Skeletal muscle satellite cell (primary cell): ENCODE results near the gene SQSTM1.

ENCODE experiments used
- H3K27me3 ChIP-seq: 2 replicates; pipeline ENCODE4 v1.7.0; 2013; ENCODE audit warnings: low read length; ENCODE audit not compliant: control insufficient read depth, insufficient read depth
- H3K36me3 ChIP-seq: 2 replicates; pipeline ENCODE4 v1.7.0; 2013; ENCODE audit warnings: mild to moderate bottlenecking, control low read depth, low read length; ENCODE audit not compliant: insufficient read depth
- H3K4me1 ChIP-seq: 2 replicates; pipeline ENCODE4 v1.7.0; 2013; ENCODE audit warnings: low read length; ENCODE audit not compliant: control insufficient read depth, insufficient read depth
- H3K4me2 ChIP-seq: 2 replicates; pipeline ENCODE4 v1.7.0; 2013; ENCODE audit warnings: mild to moderate bottlenecking, low read length
- H3K4me3 ChIP-seq: 2 replicates; pipeline ENCODE4 v1.7.0; 2013; ENCODE audit warnings: low read length
- H3K9ac ChIP-seq: 2 replicates; pipeline ENCODE4 v1.7.0; 2013; ENCODE audit warnings: mild to moderate bottlenecking, low read depth, low read length, moderate library complexity
- H3K9me3 ChIP-seq: replicated peaks from 2 replicates; pipeline ENCODE4 v1.7.0; 2013; ENCODE audit warnings: mild to moderate bottlenecking, control low read depth, low read length

The SQSTM1 gene

GRCh38 chr5:179873588-179874110 is 52.9 kb downstream of the SQSTM1 start:
- peaks cover 8% of the 10 kb centered on the region for H3K4me1 ChIP-seq
- H3K36me3 ChIP-seq: peaks cover 74% of the 10 kb centered on the region
- no peaks in the 10 kb centered on the region for H3K27me3 ChIP-seq
- no peak overlapping the region for H3K4me2 ChIP-seq
- no peak overlapping the region for H3K4me3 ChIP-seq
- H3K9ac ChIP-seq: no peak overlapping the region
- H3K9me3 ChIP-seq: no peaks in the 10 kb centered on the region

GRCh38 chr5:179874136-179874535 is 53.4 kb downstream of the SQSTM1 start:
- H3K36me3 ChIP-seq: peaks cover 74% of the 10 kb centered on the region

GRCh38 chr5:179874536-179875292 is 54.0 kb downstream of the SQSTM1 start:
- no peak overlapping the region for H3K4me3 ChIP-seq
- H3K27me3 ChIP-seq: no peaks in the 10 kb centered on the region
- no peak overlapping the region for H3K4me2 ChIP-seq
- peaks cover 72% of the 10 kb centered on the region for H3K36me3 ChIP-seq
- H3K4me1 ChIP-seq: peaks cover 13% of the 10 kb centered on the region
- H3K9ac ChIP-seq: no peak overlapping the region
- no peaks in the 10 kb centered on the region for H3K9me3 ChIP-seq

More at GRCh38 chr5:179874136-179874535, 53.4 kb downstream of the SQSTM1 start:
- Histone ChIP-seq H3K4me3 (no peak overlapping the region), H3K4me2 (no peak overlapping the region), H3K9me3 (no peaks in the 10 kb centered on the region), H3K4me1 (peaks cover 12% of the 10 kb centered on the region), H3K9ac (no peak overlapping the region), H3K27me3 (no peaks in the 10 kb centered on the region)

- Histone ChIP-seq H3K4me3 (no peak overlapping the region), H3K36me3 (peaks cover 65% of the 10 kb centered on the region), H3K4me1 (peaks cover 13% of the 10 kb centered on the region), H3K9ac (no peak overlapping the region), H3K4me2 (no peak overlapping the region), H3K27me3 (no peaks in the 10 kb centered on the region), H3K9me3 (no peaks in the 10 kb centered on the region)
These were observed 55.3 kb downstream of the SQSTM1 start for GRCh38 chr5:179875741-179876609.

- Histone ChIP-seq H3K9ac (no peak overlapping the region), H3K27me3 (no peaks in the 10 kb centered on the region), H3K4me2 (no peak overlapping the region), H3K9me3 (no peaks in the 10 kb centered on the region), H3K4me1 (peaks cover 13% of the 10 kb centered on the region), H3K36me3 (peaks cover 59% of the 10 kb centered on the region), H3K4me3 (no peak overlapping the region)
These were observed 55.9 kb downstream of the SQSTM1 start for GRCh38 chr5:179876610-179876952.

GRCh38 chr5:179878222-179879002 is 57.7 kb downstream of the SQSTM1 start:
- no peaks in the 10 kb centered on the region for H3K27me3 ChIP-seq
- peaks cover 13% of the 10 kb centered on the region for H3K4me1 ChIP-seq
- peaks cover 59% of the 10 kb centered on the region for H3K36me3 ChIP-seq
- H3K9ac ChIP-seq: no peak overlapping the region
- H3K9me3 ChIP-seq: peaks cover 3% of the 10 kb centered on the region
- no peak overlapping the region for H3K4me3 ChIP-seq
- H3K4me2 ChIP-seq: peak overlapping the region; percentile 3

GRCh38 chr5:179879003-179879689 is 58.4 kb downstream of the SQSTM1 start:
- Histone ChIP-seq H3K27me3 (no peaks in the 10 kb centered on the region), H3K36me3 (peaks cover 59% of the 10 kb centered on the region), H3K9me3 (peaks cover 3% of the 10 kb centered on the region), H3K4me2 (no peak overlapping the region), H3K4me1 (peaks cover 13% of the 10 kb centered on the region), H3K9ac (no peak overlapping the region), H3K4me3 (no peak overlapping the region)

- Histone ChIP-seq H3K27me3 (no peaks in the 10 kb centered on the region), H3K4me2 (no peak overlapping the region), H3K9ac (no peak overlapping the region), H3K4me1 (peaks cover 13% of the 10 kb centered on the region), H3K4me3 (no peak overlapping the region), H3K9me3 (peaks cover 3% of the 10 kb centered on the region), H3K36me3 (peaks cover 59% of the 10 kb centered on the region)
These were observed 58.9 kb downstream of the SQSTM1 start for GRCh38 chr5:179879690-179880010.

- peaks cover 58% of the 10 kb centered on the region for H3K36me3 ChIP-seq
- H3K9ac ChIP-seq: no peak overlapping the region
- H3K9me3 ChIP-seq: peaks cover 3% of the 10 kb centered on the region
- peaks cover 13% of the 10 kb centered on the region for H3K4me1 ChIP-seq
- no peak overlapping the region for H3K4me3 ChIP-seq
- no peaks in the 10 kb centered on the region for H3K27me3 ChIP-seq
- no peak overlapping the region for H3K4me2 ChIP-seq
These were observed 59.5 kb downstream of the SQSTM1 start for GRCh38 chr5:179880066-179880650.

- no peak overlapping the region for H3K9ac ChIP-seq
- peaks cover 64% of the 10 kb centered on the region for H3K36me3 ChIP-seq
- H3K4me3 ChIP-seq: no peak overlapping the region
- H3K27me3 ChIP-seq: no peaks in the 10 kb centered on the region
- peaks cover 13% of the 10 kb centered on the region for H3K4me1 ChIP-seq
- H3K9me3 ChIP-seq: peaks cover 3% of the 10 kb centered on the region
- no peak overlapping the region for H3K4me2 ChIP-seq
These were observed 60.3 kb downstream of the SQSTM1 start for GRCh38 chr5:179880848-179881590.
